Spleen (tissue), 11 donors: ENCODE data around the gene ADARB2. TPM values are rescaled to one million over a fixed set of nuclear protein-coding genes. Genes with fewer than 3 reads are reported as not detected.

Source experiments
- DNase-seq: peaks from one replicate; pipeline ENCODE4 v3.0.0-alpha.2; 2020
- H3K27ac ChIP-seq, 8 donors: fragments of 200-600 bp; sonication (generic) in 7 of 8; 1 replicate in 4 of 8; 2 replicates in 4 of 8; pipeline versions ENCODE4 v1.5.0 to v1.8.0; 2016 to 2021; ENCODE audit warnings: inconsistent platforms in 4 of 8, mild to moderate bottlenecking in 4 of 8, moderate library complexity in 1 of 8
- H3K27me3 ChIP-seq, 7 donors: fragments of 200-600 bp; sonication (generic) in 6 of 7; replicated peaks in 1 of 7; 1 replicate in 4 of 7; 2 replicates in 3 of 7; pipeline versions ENCODE4 v1.5.0 to v1.8.0; 2016 to 2021; ENCODE audit warnings: inconsistent platforms in 3 of 7, mild to moderate bottlenecking in 1 of 7
- H3K36me3 ChIP-seq, 6 donors: fragments of 200-600 bp; sonication (generic) in 5 of 6; 1 replicate in 4 of 6; 2 replicates in 2 of 6; pipeline versions ENCODE4 v1.5.0 to v1.8.0; 2016 to 2021; ENCODE audit warnings: inconsistent platforms in 2 of 6
- H3K4me1 ChIP-seq, 6 donors: fragments of 200-600 bp; sonication (generic) in 5 of 6; 1 replicate in 3 of 6; 2 replicates in 3 of 6; pipeline versions ENCODE4 v1.5.0 to v1.8.0; 2016 to 2021; ENCODE audit warnings: inconsistent platforms in 3 of 6
- H3K4me3 ChIP-seq, 8 donors: fragments of 200-600 bp; sonication (generic) in 7 of 8; 1 replicate in 4 of 8; 2 replicates in 4 of 8; pipeline versions ENCODE4 v1.5.0 to v1.8.0; 2016 to 2021; ENCODE audit warnings: inconsistent platforms in 4 of 8, mild to moderate bottlenecking in 4 of 8, moderate library complexity in 2 of 8
- H3K9me3 ChIP-seq, 8 donors: fragments of 200-600 bp; sonication (generic) in 7 of 8; 1 replicate in 4 of 8; 2 replicates in 4 of 8; pipeline versions ENCODE4 v1.5.0 to v1.8.0; 2016 to 2021; ENCODE audit warnings: inconsistent platforms in 4 of 8
- CTCF ChIP-seq, 11 experiments: fragments of 200-600 bp in 7 of 11; fragments of 450-650 bp in 4 of 11; sonication (generic) in 4 of 11; IDR thresholded peaks in 8 of 11; conservative IDR thresholded peaks in 3 of 11; 1 replicate in 7 of 11; 2 replicates in 4 of 11; pipeline versions ENCODE4 v1.4.0 to v1.8.0; 2016 to 2021; ENCODE audit warnings: antibody characterized with exemption in 11 of 11, inconsistent platforms in 4 of 11, mild to moderate bottlenecking in 1 of 11
- POLR2A ChIP-seq, 3 donors: fragments of 450-650 bp; IDR thresholded peaks; one replicate each; pipeline ENCODE4 v1.5.1; 2017; ENCODE audit warnings: antibody characterized with exemption in 3 of 3, mild to moderate bottlenecking in 1 of 3
- POLR2AphosphoS5 ChIP-seq, 3 donors: sonication (generic); formaldehyde crosslinking; IDR thresholded peaks; one replicate each; pipeline ENCODE4 v1.5.1; 2017; ENCODE audit warnings: antibody characterized with exemption in 3 of 3
- WGBS, 5 donors: extraction: QIAGEN DNeasy Blood & Tissue Kit in 3 of 5; methylation state at CpG; one replicate each; pipeline versions ENCODE4 v1.1.5 to v1.1.7; 2013 to 2018; 5-methylcytosine and 5-hydroxymethylcytosine counted together
- intact Hi-C: fragments of 100-400 bp; cut with DNase I; formaldehyde crosslinking; loops from one replicate; pipeline ENCODE4 v1.15.0; 2023; ENCODE audit warnings: low total_unique reads
- polyA plus RNA-seq, 3 donors: library from polyadenylated mRNA; stranded (reverse); fragments of 200-250 nt; gene quantifications; one replicate each; pipeline ENCODE4 v1.2.1, GENCODE V29; 2013
- total RNA-seq, 7 donors: library from RNA; depleted of rRNA in 3 of 7; stranded (reverse); fragments of >200 nt in 3 of 7; fragmentation: NEBNext Ultra II Directional in 4 of 7; extraction: Animal tissue kit (Norgen Biotek cat#: 25700) in 4 of 7; gene quantifications; one replicate each; pipeline versions ENCODE4 v1.1.0 to v1.2.1, GENCODE V29; 2016 to 2021
- donor health status: healthy with polysubstance abuse.
- donor health status: DM: no; HTN: no; CAD: no; lungs with moderate emphysema.
- donor health status: DM: no; HTN: no; CAD: no.
- donor health status: Bipolar disorder and iron deficiency.
- donor health status: healthy.
- donor health status: DM: no; HTN: no; CAD: no.
- donor health status: DM: yes; HTN: yes; CAD: no.

Gene ADARB2
- total and polyA plus RNA-seq, 10 donors, result 0.05 to 8.1 (median 0.96) TPM

DNA sequence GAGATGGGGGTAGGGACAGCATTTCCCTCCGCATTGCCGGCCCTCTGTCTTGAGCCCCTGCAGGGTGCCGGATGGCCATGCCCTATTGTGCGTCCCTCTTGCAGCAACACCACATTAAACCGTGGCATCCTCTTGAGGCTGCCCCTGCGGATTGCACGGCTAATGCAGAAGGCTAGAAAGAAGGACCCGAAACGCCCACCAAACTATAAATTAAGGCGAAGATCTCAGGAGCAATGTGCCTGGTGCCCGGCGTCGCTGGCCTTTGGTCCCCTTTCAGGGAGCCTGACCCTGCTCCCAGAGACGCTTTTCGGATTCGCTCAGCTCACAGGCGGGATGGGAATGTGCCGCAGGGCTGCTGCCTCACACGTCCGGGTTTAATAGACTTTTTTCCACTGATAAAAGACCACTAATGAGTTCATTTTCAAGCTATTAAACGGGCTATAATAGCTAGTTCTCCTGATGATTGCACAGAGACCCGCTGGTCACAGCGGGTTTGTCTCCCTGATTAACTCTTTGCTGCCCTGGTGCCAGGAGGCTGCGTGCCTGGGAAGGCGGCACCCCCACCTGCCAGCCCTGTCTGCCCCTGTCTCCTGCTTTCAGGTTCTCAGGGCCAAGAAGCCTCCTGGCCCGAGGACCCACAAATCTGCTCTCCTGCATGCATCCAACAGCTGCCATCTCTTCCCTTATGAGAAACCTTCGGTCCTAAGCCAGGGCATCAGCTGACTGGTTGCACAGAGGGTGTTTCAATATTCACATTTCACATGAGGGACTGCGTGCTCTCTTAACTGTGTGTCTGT lies 128.3 kb downstream of the ADARB2 start:
- TF ChIP-seq POLR2AphosphoS5 (IDR thresholded peaks at IDR 0.05) (no peak), POLR2A (IDR thresholded peaks at IDR 0.05) (no peak), CTCF (IDR thresholded peaks at IDR 0.05 in 8 of 11, conservative IDR thresholded peaks at IDR 0.05 in 3 of 11) (no peak)
- H3K4me1 ChIP-seq, result peaks cover 0 to 13% (median 4%) of the 10 kb centered on the region in 6 donors
- no peaks in the 10 kb centered on the region for H3K36me3 ChIP-seq
- intact Hi-C loops, result no loop called here
- H3K4me3 ChIP-seq, result peak overlapping the region in 1 of 8 donors; percentile 45
- no peak overlapping the region for H3K27ac ChIP-seq
- no peaks in the 10 kb centered on the region for H3K9me3 ChIP-seq
- no peak for DNase-seq
- H3K27me3 ChIP-seq, result peaks cover 0 to 74% (median 15%) of the 10 kb centered on the region in 7 donors
- 15 to 32% (median 19%) methylated on average over 28 of the region's 28 CpGs for WGBS, 5 donors

DNA sequence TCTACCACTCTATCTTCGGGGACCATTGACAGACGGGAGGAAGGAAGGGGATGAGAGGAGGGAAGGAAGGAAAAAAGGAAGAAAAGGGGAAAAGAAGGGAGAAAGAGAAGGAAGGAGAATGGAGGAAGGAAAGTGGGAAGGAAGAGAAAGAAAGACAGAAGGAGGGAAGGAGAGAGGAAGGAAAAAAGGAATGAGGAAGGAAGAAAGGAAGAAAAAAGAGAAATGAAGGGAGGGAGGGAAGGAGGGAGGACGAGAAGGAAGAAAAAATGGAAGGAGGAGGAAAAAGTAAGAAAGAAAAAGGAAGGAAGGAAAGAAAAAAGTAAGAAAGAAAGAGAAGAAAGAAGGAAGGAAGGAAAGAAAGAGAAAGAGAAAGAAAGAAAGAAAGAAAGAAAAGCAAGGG lies 128.9 kb downstream of the ADARB2 start:
- no peaks in the 10 kb centered on the region for H3K36me3 ChIP-seq
- WGBS, 5 donors, result 50 to 59% (median 58%) methylated on average over 3 of the region's 3 CpGs
- H3K4me1 ChIP-seq, result peaks cover 0 to 13% (median 4%) of the 10 kb centered on the region in 6 donors
- H3K9me3 ChIP-seq, result no peaks in the 10 kb centered on the region
- TF ChIP-seq POLR2A (IDR thresholded peaks at IDR 0.05), result no peak
- no peak for TF ChIP-seq CTCF (IDR thresholded peaks at IDR 0.05 in 8 of 11, conservative IDR thresholded peaks at IDR 0.05 in 3 of 11)
- TF ChIP-seq POLR2AphosphoS5 (IDR thresholded peaks at IDR 0.05), result no peak
- H3K27ac ChIP-seq, result no peak overlapping the region
- H3K27me3 ChIP-seq, result peaks cover 0 to 70% (median 15%) of the 10 kb centered on the region in 7 donors
- peak overlapping the region in 1 of 8 donors; percentile 45 for H3K4me3 ChIP-seq
- intact Hi-C loops, result no loop called here
- DNase-seq, result no peak

- WGBS, 5 donors, result 88 to 89% (median 89%) methylated on average over 11 to 14 of the region's 14 CpGs
- no peak for DNase-seq
- Histone ChIP-seq H3K36me3 (no peaks in the 10 kb centered on the region), H3K27me3 (peaks cover 0 to 63% (median 15%) of the 10 kb centered on the region in 7 donors), H3K9me3 (no peaks in the 10 kb centered on the region), H3K4me3 (no peak overlapping the region), H3K4me1 (peaks cover 0 to 13% (median 4%) of the 10 kb centered on the region in 6 donors), H3K27ac (no peak overlapping the region)
- intact Hi-C loops, result no loop called here
- TF ChIP-seq POLR2A (IDR thresholded peaks at IDR 0.05) (no peak), POLR2AphosphoS5 (IDR thresholded peaks at IDR 0.05) (no peak), CTCF (IDR thresholded peaks at IDR 0.05 in 8 of 11, conservative IDR thresholded peaks at IDR 0.05 in 3 of 11) (no peak)
Measured at GRCh38 chr10:1607466-1607865, 129.9 kb downstream of the ADARB2 start.
